ENCODE results near the gene HSPA13. TPM values are rescaled to one million over a fixed set of nuclear protein-coding genes. Genes with fewer than 3 reads are reported as not detected.

The HSPA13 gene, protein sequence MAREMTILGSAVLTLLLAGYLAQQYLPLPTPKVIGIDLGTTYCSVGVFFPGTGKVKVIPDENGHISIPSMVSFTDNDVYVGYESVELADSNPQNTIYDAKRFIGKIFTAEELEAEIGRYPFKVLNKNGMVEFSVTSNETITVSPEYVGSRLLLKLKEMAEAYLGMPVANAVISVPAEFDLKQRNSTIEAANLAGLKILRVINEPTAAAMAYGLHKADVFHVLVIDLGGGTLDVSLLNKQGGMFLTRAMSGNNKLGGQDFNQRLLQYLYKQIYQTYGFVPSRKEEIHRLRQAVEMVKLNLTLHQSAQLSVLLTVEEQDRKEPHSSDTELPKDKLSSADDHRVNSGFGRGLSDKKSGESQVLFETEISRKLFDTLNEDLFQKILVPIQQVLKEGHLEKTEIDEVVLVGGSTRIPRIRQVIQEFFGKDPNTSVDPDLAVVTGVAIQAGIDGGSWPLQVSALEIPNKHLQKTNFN
- total RNA-seq: 100 to 1,000 TPM in 1 of 8 experiments, 10 to 100 TPM in 7; 19.1 to 114 (median 63.5) TPM

DNA sequence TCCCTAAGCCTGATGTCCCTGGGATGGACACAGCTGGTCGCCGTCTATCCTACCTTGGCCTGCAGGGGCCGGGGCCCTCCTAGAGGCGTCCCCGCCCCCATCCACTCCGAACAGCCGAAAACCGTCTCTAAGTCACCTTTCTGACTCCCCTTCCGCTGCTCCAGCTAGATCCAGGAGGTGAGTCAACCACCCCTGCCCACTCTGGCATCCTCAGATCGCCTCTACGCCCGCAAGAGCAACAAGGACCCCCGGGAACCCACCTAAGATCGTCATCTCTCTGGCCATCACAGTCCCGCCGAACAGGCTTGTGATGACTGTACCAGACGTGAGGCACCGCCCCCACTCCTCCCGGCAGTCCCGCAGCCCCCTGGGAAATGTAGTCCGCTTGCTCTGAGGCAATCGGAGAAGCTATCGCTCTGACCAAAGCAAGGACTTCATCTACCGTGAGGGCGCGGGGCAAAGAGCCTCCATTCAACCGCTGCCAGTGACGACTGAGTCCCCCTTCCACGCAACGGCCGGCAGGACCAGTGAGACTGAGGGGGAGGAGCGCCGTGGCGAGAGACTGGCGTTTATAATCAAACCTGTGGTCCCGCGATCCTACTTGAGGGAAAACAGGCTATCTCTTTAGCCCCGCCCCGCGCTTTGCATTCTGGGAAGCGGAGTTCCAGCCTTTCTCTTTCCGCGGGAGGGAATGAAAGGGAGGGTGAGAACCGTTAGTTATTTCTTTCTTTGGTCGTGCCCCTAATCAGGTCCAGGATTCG, at the start of gene HSPA13:
Gene HSPA13 (minus strand): TSS at position 312 of the 761 bp plus-strand sequence. CDS start 27 bp downstream, at position 285.
- H3K27ac ChIP-seq: peak within 1 kb of the TSS; percentile 96 to 97
- in situ Hi-C loops (cut with MboI; ENCODE audit: low pct_unique_long_range_greater_than_20kb in 2 of 9, low sequenced_read_pairs in 9 of 9, unreplicated experiment in 9 of 9): no loop called here
- 0 to 20% (median 1%) methylated on average over 1 to 31 of the region's 46 CpGs; no CpG with 5 or more reads in 2 of the 10 experiments for WGBS, 10 experiments
- peak within 1 kb of the TSS; percentile 63 to 98 (median 89) for H3K4me3 ChIP-seq
- ATAC-seq (replicated peaks in 6 of 8): peak; percentile 95 to 97 (median 96)
- H3K4me1 ChIP-seq (replicated peaks in 1 of 2): peaks cover 6 to 22% of the 10 kb centered on the region in 2 donors

DNA sequence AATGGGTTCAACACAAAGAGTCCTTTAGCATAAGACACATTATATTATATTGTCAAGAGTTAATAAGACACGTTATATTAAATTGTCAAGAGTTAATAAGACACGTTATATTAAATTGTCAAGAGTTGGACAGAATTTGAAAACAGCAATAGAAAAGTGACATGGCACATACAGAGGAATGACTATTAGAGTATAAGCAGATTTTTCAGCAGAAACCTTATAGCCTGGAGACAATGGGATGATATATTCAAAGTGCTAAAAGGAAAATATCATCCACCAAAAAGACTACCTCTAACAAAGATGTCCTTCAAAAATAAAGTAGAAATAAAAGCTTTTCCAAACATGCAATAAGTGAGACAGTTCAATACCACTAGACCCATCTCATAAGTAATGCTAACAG, 36.0 kb upstream of the HSPA13 start:
- H3K4me3 ChIP-seq: no peak overlapping the region
- ATAC-seq (replicated peaks in 6 of 8): no peak
- no peaks in the 10 kb centered on the region for H3K4me1 ChIP-seq (replicated peaks in 1 of 2)
- no peak overlapping the region for H3K27ac ChIP-seq
- in situ Hi-C loops (cut with MboI; ENCODE audit: low pct_unique_long_range_greater_than_20kb in 2 of 9, low sequenced_read_pairs in 9 of 9, unreplicated experiment in 9 of 9): loop anchor here in 3 of 9 experiments (25.0 kb wide), 2 partner anchors 1068 to 1168 kb away; no protein-coding TSS in a partner anchor
- 7 to 87% (median 69%) methylated on average over 2 of the region's 2 CpGs; no CpG with 5 or more reads in 1 of the 10 experiments for WGBS, 10 experiments

DNA sequence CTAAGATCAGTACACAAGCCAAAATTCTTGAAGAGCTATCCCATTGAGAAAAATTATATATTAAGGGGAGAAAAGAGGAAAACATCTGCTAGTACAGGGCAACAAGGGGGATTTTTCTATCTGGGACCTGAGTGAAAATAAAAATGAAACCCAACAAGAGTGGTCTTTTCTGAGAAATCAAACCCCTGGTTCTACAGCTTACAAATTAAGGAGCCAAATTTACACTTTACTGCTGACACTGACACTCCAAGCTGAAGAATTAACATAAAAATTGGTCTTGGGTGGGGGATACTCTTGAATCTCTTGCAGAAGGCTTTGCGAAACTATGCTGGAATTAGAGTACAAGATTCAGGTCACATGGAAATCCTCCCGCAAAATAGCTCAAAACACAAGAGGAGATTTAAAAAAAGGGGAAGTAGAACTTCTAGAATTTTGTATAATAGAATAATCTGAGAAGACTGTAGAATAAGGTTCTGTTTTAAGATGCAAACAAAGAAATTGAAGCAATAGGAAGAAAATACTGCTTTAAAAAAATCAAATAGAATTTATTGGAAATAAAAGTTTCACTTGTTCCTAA, 32.1 kb upstream of the HSPA13 start:
- Histone ChIP-seq H3K4me3 (no peak overlapping the region), H3K27ac (no peak overlapping the region), H3K4me1 (replicated peaks in 1 of 2) (no peaks in the 10 kb centered on the region)
- in situ Hi-C loops (cut with MboI; ENCODE audit: low pct_unique_long_range_greater_than_20kb in 2 of 9, low sequenced_read_pairs in 9 of 9, unreplicated experiment in 9 of 9): loop anchor here in 3 of 9 experiments (25.0 kb wide), 2 partner anchors 1072 to 1172 kb away; no protein-coding TSS in a partner anchor
- no peak for ATAC-seq (replicated peaks in 6 of 8)
- 0 to 97% (median 82%) methylated on average over 1 to 2 of the region's 2 CpGs; no CpG with 5 or more reads in 1 of the 10 experiments for WGBS, 10 experiments

DNA sequence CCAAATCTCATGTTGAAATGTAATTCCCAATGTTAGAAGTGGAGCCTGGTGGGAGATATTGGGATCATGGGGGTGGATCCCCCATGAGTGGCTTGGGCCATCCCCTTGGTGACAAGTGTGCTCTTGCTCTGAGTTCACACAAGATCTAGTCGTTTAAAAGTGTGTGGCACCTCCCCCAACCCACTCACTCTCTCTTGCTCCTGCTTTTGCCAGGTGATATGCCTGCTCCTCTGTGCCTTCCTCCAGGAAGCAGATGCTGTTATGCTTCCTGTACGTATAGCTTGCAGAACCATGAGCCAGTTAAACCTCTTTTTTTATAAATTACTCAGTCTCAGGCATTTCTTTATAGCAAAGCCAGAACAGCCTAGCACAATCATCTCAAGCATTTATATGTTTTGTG, 23.0 kb upstream of the HSPA13 start:
- Histone ChIP-seq H3K4me3 (no peak overlapping the region), H3K4me1 (replicated peaks in 1 of 2) (no peaks in the 10 kb centered on the region), H3K27ac (no peak overlapping the region)
- 7 to 91% (median 69%) methylated on average over 1 to 2 of the region's 2 CpGs; no CpG with 5 or more reads in 5 of the 10 experiments for WGBS, 10 experiments
- ATAC-seq (replicated peaks in 6 of 8): no peak
- in situ Hi-C loops (cut with MboI; ENCODE audit: low pct_unique_long_range_greater_than_20kb in 2 of 9, low sequenced_read_pairs in 9 of 9, unreplicated experiment in 9 of 9): loop anchor here in 3 of 9 experiments (25.0 kb wide), 2 partner anchors 1081 to 1181 kb away; no protein-coding TSS in a partner anchor

DNA sequence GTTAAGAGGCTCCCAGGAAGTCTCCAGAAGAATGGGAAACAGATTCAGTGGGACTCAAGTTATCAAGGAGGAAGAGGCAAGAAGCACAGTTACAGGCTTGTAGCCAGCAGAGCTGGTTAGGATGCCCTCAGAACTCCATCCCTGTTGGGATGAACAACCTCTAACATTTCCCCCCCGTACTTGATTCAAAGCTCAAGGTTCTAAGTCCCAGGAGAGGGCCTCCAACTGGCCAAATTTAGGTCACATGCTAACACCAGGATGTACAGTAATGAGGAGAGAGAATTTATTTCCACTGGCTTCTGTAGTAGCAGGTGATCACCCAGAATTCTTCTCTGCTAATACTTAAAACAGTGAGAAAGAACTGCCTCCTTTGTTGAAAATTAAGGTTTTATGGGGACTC, 22.3 kb upstream of the HSPA13 start:
- WGBS, 10 experiments: 0 to 60% (median 40%) methylated on average over 1 of the region's 1 CpG; no CpG with 5 or more reads in 3 of the 10 experiments
- no peak for ATAC-seq (replicated peaks in 6 of 8)
- in situ Hi-C loops (cut with MboI; ENCODE audit: low pct_unique_long_range_greater_than_20kb in 2 of 9, low sequenced_read_pairs in 9 of 9, unreplicated experiment in 9 of 9): loop anchor here in 3 of 9 experiments (25.0 kb wide), 2 partner anchors 1082 to 1182 kb away; no protein-coding TSS in a partner anchor

DNA sequence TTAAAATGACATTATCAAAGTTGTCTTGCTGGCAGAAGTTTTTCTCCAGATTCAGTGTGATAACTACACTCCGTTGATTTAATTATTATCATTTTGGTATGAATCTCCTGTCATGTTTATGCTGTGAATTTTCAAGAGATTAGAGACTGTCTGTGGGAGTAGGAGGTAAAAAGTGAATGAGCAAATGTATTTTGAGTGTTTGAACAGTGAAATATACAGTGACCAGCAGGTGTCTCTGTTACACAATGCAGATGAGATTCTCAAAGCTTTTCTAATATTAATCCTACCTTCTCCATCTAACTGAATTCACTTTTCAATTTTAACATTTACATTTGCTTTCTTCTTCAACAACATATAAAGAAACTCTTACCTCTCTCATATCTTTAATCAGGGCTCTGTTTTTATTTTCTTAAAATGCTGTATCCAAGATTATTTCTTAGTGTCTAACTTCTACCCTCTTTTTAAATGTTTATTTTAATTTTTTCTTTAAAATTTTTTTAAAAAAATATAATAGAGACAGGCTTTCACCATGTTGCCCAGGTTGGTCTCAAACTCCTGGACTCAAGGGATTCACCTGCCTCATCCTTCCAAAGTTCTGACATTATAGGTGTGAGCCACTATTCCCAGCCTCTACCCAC, 20.9 kb upstream of the HSPA13 start:
- ATAC-seq (replicated peaks in 6 of 8): peak in 3 of 8 experiments; percentile 39 to 68 (median 59)
- no peak overlapping the region for H3K4me3 ChIP-seq
- 0 to 67% (median 28%) methylated on average over 1 of the region's 1 CpG; no CpG with 5 or more reads in 2 of the 10 experiments for WGBS, 10 experiments
- in situ Hi-C loops (cut with MboI; ENCODE audit: low pct_unique_long_range_greater_than_20kb in 2 of 9, low sequenced_read_pairs in 9 of 9, unreplicated experiment in 9 of 9): loop anchor here in 3 of 9 experiments (25.0 kb wide), 2 partner anchors 1084 to 1184 kb away; no protein-coding TSS in a partner anchor
- H3K4me1 ChIP-seq (replicated peaks in 1 of 2): no peaks in the 10 kb centered on the region
- no peak overlapping the region for H3K27ac ChIP-seq

More for the DNA sequence above, 22.3 kb upstream of the HSPA13 start:
- Histone ChIP-seq H3K27ac (no peak overlapping the region), H3K4me3 (no peak overlapping the region), H3K4me1 (replicated peaks in 1 of 2) (no peaks in the 10 kb centered on the region)

DNA sequence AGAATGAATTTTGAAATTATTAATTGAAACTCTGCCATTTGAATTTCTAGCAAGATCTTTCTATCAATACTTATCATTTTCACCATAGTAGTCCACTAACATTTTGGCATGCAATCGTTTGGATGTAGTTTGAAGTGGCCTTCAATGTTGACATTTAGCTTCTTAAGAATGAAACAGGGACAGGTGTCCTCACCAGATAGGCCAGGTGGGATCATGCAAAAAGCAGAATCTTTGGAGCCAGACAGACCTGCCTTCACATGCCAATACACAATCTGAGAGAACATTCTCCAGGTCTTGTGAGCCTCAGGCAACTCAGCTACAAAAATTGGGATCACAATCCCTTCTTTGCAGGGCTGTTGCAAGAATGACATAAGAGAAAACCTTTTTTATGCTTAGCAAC, 18.3 kb upstream of the HSPA13 start:
- WGBS, 10 experiments: 0 to 89% (median 50%) methylated on average over 1 of the region's 1 CpG; no CpG with 5 or more reads in 3 of the 10 experiments
- H3K4me3 ChIP-seq: no peak overlapping the region
- no peak overlapping the region for H3K27ac ChIP-seq
- no peak for ATAC-seq (replicated peaks in 6 of 8)
- H3K4me1 ChIP-seq (replicated peaks in 1 of 2): no peaks in the 10 kb centered on the region
- in situ Hi-C loops (cut with MboI; ENCODE audit: low pct_unique_long_range_greater_than_20kb in 2 of 9, low sequenced_read_pairs in 9 of 9, unreplicated experiment in 9 of 9): loop anchor here in 3 of 9 experiments (25.0 kb wide), 2 partner anchors 1086 to 1186 kb away; no protein-coding TSS in a partner anchor

DNA sequence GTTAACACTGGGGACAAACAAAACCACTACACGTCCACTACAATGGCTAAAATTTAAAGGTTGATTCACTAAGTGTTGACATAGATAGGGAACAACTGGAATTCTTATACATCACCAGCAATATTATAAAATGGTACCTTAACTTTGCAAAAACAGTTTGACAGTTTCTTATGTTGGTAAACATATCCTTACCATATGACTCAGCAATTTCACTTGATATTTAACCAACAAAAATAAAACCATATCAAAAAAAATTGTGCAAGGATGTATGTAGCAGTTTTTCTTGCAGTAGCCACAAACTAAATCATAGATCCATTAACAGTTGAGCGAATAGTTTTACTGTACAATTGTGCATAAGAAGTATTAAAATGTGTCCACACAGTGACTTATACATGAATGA, 5.3 kb upstream of the HSPA13 start:
- Histone ChIP-seq H3K27ac (no peak overlapping the region), H3K4me3 (no peak overlapping the region), H3K4me1 (replicated peaks in 1 of 2) (peaks cover 0 to 7% of the 10 kb centered on the region in 2 donors)
- in situ Hi-C loops (cut with MboI; ENCODE audit: low pct_unique_long_range_greater_than_20kb in 2 of 9, low sequenced_read_pairs in 9 of 9, unreplicated experiment in 9 of 9): no loop called here
- no peak for ATAC-seq (replicated peaks in 6 of 8)
- 17 to 100% (median 88%) methylated on average over 1 to 2 of the region's 2 CpGs; no CpG with 5 or more reads in 1 of the 10 experiments for WGBS, 10 experiments

DNA sequence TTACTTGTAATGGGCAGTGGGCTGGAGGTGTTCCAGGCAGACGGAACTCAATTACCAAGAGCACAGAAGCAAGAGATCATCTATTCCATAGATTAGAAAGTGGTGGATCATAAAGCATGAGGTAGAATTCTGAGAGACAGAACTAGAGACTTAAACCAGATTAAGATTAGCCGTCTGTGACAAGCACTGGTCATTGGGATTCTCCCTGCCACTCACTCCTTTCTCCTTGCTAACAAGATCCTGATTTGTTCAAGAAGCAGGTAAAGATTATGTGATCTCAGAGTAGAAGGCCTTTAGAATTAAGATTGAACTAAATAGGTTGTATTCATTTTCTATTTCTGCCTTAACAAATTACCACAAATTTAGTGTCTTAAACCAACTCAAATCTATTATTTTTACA, 1.5 kb upstream of the HSPA13 start:
- WGBS, 10 experiments: 58 to 100% (median 96%) methylated on average over 1 to 2 of the region's 2 CpGs; no CpG with 5 or more reads in 2 of the 10 experiments
- peak overlapping the region in 3 of 5 donors; percentile 60 to 76 (median 63) for H3K4me3 ChIP-seq
- peaks cover 6 to 20% of the 10 kb centered on the region in 2 donors for H3K4me1 ChIP-seq (replicated peaks in 1 of 2)
- ATAC-seq (replicated peaks in 6 of 8): no peak
- in situ Hi-C loops (cut with MboI; ENCODE audit: low pct_unique_long_range_greater_than_20kb in 2 of 9, low sequenced_read_pairs in 9 of 9, unreplicated experiment in 9 of 9): no loop called here
- H3K27ac ChIP-seq: no peak overlapping the region

DNA sequence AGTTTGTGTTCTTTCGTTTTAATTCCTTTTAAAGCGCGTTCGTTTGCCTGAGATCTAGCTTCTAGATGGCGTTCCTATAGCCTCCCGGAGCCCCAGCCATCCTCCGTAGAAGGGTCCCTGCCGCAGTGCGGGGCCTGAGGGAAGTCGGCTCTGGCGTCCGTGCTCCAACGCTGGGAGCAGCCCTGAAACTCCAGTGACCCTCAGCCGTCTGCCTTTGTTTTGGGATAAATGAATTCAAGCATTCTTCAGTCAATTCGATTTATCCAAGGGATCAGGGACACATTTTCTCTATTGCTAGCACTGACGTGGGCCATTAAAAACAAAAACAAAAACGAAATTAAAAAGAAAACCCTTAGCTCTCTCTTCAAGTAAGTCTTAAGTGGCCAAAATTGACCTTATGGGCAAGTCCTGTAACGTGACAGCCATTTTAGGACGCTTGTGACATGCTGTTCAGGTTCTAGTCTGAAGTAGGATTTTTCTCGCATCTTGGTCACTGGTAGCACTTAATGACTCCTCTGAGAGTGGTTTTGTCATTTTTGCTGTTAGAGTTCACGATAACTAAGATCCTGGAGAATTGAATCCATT, 742 bp upstream of the HSPA13 start:
- peak; percentile 40 to 53 (median 48) for ATAC-seq (replicated peaks in 6 of 8)
- H3K4me1 ChIP-seq (replicated peaks in 1 of 2): peaks cover 6 to 22% of the 10 kb centered on the region in 2 donors
- H3K27ac ChIP-seq: peak overlapping the region; percentile 86 to 89
- 0 to 19% (median 4%) methylated on average over 5 to 20 of the region's 21 CpGs for WGBS, 10 experiments
- in situ Hi-C loops (cut with MboI; ENCODE audit: low pct_unique_long_range_greater_than_20kb in 2 of 9, low sequenced_read_pairs in 9 of 9, unreplicated experiment in 9 of 9): no loop called here
- H3K4me3 ChIP-seq: peak overlapping the region; percentile 60 to 82 (median 70)

DNA sequence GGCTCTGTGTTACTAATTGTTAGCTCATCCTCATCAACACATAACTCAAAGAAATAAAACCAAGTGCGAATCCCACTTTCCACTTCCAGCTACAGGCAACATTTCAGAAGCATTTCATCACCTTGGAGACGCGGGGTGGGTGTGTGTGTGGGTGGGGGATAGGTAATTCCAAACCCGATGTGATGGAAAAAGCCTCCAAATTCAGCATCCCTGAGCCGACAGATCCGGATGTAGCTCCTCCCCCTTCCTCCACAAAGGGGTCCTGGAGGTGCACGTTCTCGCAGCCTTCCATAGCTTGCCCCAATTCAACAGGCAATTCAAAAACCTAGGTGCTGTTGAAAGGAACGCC, 486 bp downstream of the HSPA13 start:
- in situ Hi-C loops (cut with MboI; ENCODE audit: low pct_unique_long_range_greater_than_20kb in 2 of 9, low sequenced_read_pairs in 9 of 9, unreplicated experiment in 9 of 9): no loop called here
- Histone ChIP-seq H3K4me3 (peak overlapping the region; percentile 62 to 98 (median 89)), H3K27ac (peak overlapping the region; percentile 96 to 97), H3K4me1 (replicated peaks in 1 of 2) (peaks cover 6 to 22% of the 10 kb centered on the region in 2 donors)
- WGBS, 10 experiments: 0% methylated on average over 1 to 3 of the region's 9 CpGs; no CpG with 5 or more reads in 4 of the 10 experiments
- ATAC-seq (replicated peaks in 6 of 8): no peak
